ENCODE results near the gene ADAMTS5.

The ADAMTS5 gene

GRCh38 chr21:26887251-26887650 is 79.6 kb downstream of the ADAMTS5 start:
- DNase-seq (ENCODE audit: low spot score), result no peak

GRCh38 chr21:26884436-26884835 is 82.5 kb downstream of the ADAMTS5 start:
- no peak for DNase-seq (ENCODE audit: low spot score)

- no peak for DNase-seq (ENCODE audit: low spot score)
Measured at GRCh38 chr21:26883768-26884167, 83.1 kb downstream of the ADAMTS5 start.

GRCh38 chr21:26881504-26882228 is 85.2 kb downstream of the ADAMTS5 start:
- no peak for DNase-seq (ENCODE audit: low spot score)

GRCh38 chr21:26877018-26877417 is 89.9 kb downstream of the ADAMTS5 start:
- no peak for DNase-seq (ENCODE audit: low spot score)

- DNase-seq (ENCODE audit: low spot score), result no peak
Measured at GRCh38 chr21:26874347-26874746, 92.5 kb downstream of the ADAMTS5 start.
